Measurements from ENCODE around the gene TMEM273.

DNA sequence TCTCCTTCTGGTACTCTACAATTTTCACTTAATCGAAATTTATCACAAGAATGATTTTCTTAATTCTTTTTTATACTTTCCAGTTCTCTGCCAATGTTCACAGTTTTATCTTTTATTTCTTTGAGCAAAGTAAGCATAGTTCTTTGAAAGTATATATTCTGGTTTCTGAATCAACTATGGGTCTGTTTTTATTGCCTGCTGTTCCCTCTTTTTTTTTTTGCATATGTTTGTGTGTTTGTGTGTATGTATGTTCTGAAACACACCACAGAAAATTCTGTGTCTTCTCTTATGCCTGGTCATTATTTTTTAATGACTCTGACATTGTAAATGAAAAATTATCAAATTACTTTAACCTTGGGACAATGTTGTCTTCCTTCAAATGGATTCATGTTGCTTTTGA lies 15.9 kb upstream of the TMEM273 start:
- TF ChIP-seq EZH2 (IDR thresholded peaks at IDR 0.05; ENCODE audit: low read length) = no peak
- TF ChIP-seq, protein P1, sequence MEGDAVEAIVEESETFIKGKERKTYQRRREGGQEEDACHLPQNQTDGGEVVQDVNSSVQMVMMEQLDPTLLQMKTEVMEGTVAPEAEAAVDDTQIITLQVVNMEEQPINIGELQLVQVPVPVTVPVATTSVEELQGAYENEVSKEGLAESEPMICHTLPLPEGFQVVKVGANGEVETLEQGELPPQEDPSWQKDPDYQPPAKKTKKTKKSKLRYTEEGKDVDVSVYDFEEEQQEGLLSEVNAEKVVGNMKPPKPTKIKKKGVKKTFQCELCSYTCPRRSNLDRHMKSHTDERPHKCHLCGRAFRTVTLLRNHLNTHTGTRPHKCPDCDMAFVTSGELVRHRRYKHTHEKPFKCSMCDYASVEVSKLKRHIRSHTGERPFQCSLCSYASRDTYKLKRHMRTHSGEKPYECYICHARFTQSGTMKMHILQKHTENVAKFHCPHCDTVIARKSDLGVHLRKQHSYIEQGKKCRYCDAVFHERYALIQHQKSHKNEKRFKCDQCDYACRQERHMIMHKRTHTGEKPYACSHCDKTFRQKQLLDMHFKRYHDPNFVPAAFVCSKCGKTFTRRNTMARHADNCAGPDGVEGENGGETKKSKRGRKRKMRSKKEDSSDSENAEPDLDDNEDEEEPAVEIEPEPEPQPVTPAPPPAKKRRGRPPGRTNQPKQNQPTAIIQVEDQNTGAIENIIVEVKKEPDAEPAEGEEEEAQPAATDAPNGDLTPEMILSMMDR (optimal IDR thresholded peaks at IDR 0.05 in 1 of 3, IDR thresholded peaks at IDR 0.05 in 1 of 3, conservative IDR thresholded peaks at IDR 0.05 in 1 of 3; ENCODE audit: extremely low read depth in 1 of 3, insufficient read depth in 2 of 3, low read length in 3 of 3) = no peak

All from keratinocyte (primary cell).